ENCODE data around the gene DOCK9. TPM values are rescaled to one million over a fixed set of nuclear protein-coding genes. Genes with fewer than 3 reads are reported as not detected.

Gene DOCK9
- polyA plus RNA-seq, 3 donors: 0.01 TPM; not detected in 2

GRCh38 chr13:98988277-98988676 lies 10.4 kb upstream of the DOCK9 start:
- Mint-ChIP-seq H3K4me3 (no peak overlapping the region), H3K9me3 (peaks cover 0 to 5% (median 0%) of the 10 kb centered on the region in 7 donors), H3K4me1 (no peaks in the 10 kb centered on the region), H3K27me3 (ENCODE audit: low read depth in 3 of 3) (peaks cover 16 to 28% (median 28%) of the 10 kb centered on the region in 3 donors), H3K27ac (no peak overlapping the region), H3K36me3 (no peaks in the 10 kb centered on the region)
- DNase-seq: no peak
- Histone ChIP-seq H3K4me3 (replicated peaks in 1 of 3; ENCODE audit: low read depth in 2 of 3, low read length in 3 of 3) (no peak overlapping the region), H3K27ac (ENCODE audit: low read depth in 1 of 2, low read length in 2 of 2) (no peak overlapping the region), H3K27me3 (ENCODE audit: control insufficient read depth in 2 of 2, insufficient read depth in 2 of 2, low read length in 2 of 2) (peaks cover 0 to 10% of the 10 kb centered on the region in 2 donors), H3K4me2 (replicated peaks; ENCODE audit: extremely low read depth, low read length, poor library complexity, severe bottlenecking) (no peak overlapping the region), H3K9me3 (replicated peaks in 1 of 2; ENCODE audit: control insufficient read depth in 1 of 2, insufficient read depth in 1 of 2, low read length in 2 of 2) (no peaks in the 10 kb centered on the region), H3K4me1 (ENCODE audit: control insufficient read depth in 1 of 2, insufficient read depth in 2 of 2, low read length in 2 of 2) (no peaks in the 10 kb centered on the region), H3K9ac (ENCODE audit: insufficient read depth, low read length, poor library complexity, severe bottlenecking) (no peak overlapping the region), H3K79me2 (ENCODE audit: insufficient read depth, low read length) (no peaks in the 10 kb centered on the region), H4K20me1 (ENCODE audit: insufficient read depth, low read length) (no peaks in the 10 kb centered on the region), H3K36me3 (replicated peaks in 1 of 2; ENCODE audit: control insufficient read depth in 1 of 2, insufficient read depth in 2 of 2, low read length in 2 of 2) (no peaks in the 10 kb centered on the region), H2AFZ (ENCODE audit: insufficient read depth, low read depth, low read length, poor library complexity, severe bottlenecking) (no peak overlapping the region)
- WGBS (ENCODE audit: insufficient coverage): 100% methylated on average over 2 of the region's 5 CpGs
- TF ChIP-seq CTCF (IDR thresholded peaks at IDR 0.05): no peak
- intact Hi-C loops (cut with micrococcal nuclease): no loop called here

- H3K9ac ChIP-seq (ENCODE audit: insufficient read depth, low read length, poor library complexity, severe bottlenecking): no peak overlapping the region
- no peak overlapping the region for H3K27ac Mint-ChIP-seq
- DNase-seq: no peak
- H3K4me1 Mint-ChIP-seq: no peaks in the 10 kb centered on the region
- H3K4me2 ChIP-seq (replicated peaks; ENCODE audit: extremely low read depth, low read length, poor library complexity, severe bottlenecking): no peak overlapping the region
- no peaks in the 10 kb centered on the region for H3K36me3 Mint-ChIP-seq
- intact Hi-C loops (cut with micrococcal nuclease): no loop called here
- H2AFZ ChIP-seq (ENCODE audit: insufficient read depth, low read depth, low read length, poor library complexity, severe bottlenecking): no peak overlapping the region
- 83% methylated on average over 1 of the region's 6 CpGs for WGBS (ENCODE audit: insufficient coverage)
- no peak overlapping the region for H3K4me3 Mint-ChIP-seq
- no peaks in the 10 kb centered on the region for H4K20me1 ChIP-seq (ENCODE audit: insufficient read depth, low read length)
- peaks cover 1 to 11% of the 10 kb centered on the region in 2 donors for H3K27me3 ChIP-seq (ENCODE audit: control insufficient read depth in 2 of 2, insufficient read depth in 2 of 2, low read length in 2 of 2)
- peaks cover 0 to 5% (median 0%) of the 10 kb centered on the region in 7 donors for H3K9me3 Mint-ChIP-seq
- no peaks in the 10 kb centered on the region for H3K4me1 ChIP-seq (ENCODE audit: control insufficient read depth in 1 of 2, insufficient read depth in 2 of 2, low read length in 2 of 2)
- H3K27ac ChIP-seq (ENCODE audit: low read depth in 1 of 2, low read length in 2 of 2): no peak overlapping the region
- H3K36me3 ChIP-seq (replicated peaks in 1 of 2; ENCODE audit: control insufficient read depth in 1 of 2, insufficient read depth in 2 of 2, low read length in 2 of 2): no peaks in the 10 kb centered on the region
- peaks cover 13 to 29% (median 27%) of the 10 kb centered on the region in 3 donors for H3K27me3 Mint-ChIP-seq (ENCODE audit: low read depth in 3 of 3)
- TF ChIP-seq CTCF (IDR thresholded peaks at IDR 0.05): no peak
- no peaks in the 10 kb centered on the region for H3K79me2 ChIP-seq (ENCODE audit: insufficient read depth, low read length)
- no peak overlapping the region for H3K4me3 ChIP-seq (replicated peaks in 1 of 3; ENCODE audit: low read depth in 2 of 3, low read length in 3 of 3)
- H3K9me3 ChIP-seq (replicated peaks in 1 of 2; ENCODE audit: control insufficient read depth in 1 of 2, insufficient read depth in 1 of 2, low read length in 2 of 2): no peaks in the 10 kb centered on the region
These were observed 9.4 kb upstream of the DOCK9 start for GRCh38 chr13:98987275-98987674.

Data from CD14-positive monocyte (primary cell).